Esophagus squamous epithelium (tissue), 5 donors: ENCODE results near the gene PARM1. TPM values are rescaled to one million over a fixed set of nuclear protein-coding genes. Genes with fewer than 3 reads are reported as not detected.

Experiments
- DNase-seq: peaks from one replicate; lab custom pipeline; 2025; lab: John Stamatoyannopoulos, UW
- H3K27ac ChIP-seq, 4 donors: fragments of 200-600 bp; sonication (generic); one replicate each; pipeline ENCODE4 v1.5.1; 2016 to 2019; ENCODE audit warnings: mild to moderate bottlenecking in 1 of 4
- H3K27me3 ChIP-seq, 4 donors: fragments of 200-600 bp; sonication (generic); 1 replicate in 3 of 4; 2 replicates in 1 of 4; pipeline versions ENCODE4 v1.5.1 to v1.6.0; 2017 to 2021; ENCODE audit warnings: antibody characterized with exemption in 1 of 4
- H3K36me3 ChIP-seq, 3 donors: fragments of 200-600 bp; sonication (generic); one replicate each; pipeline ENCODE4 v1.5.1; 2016 to 2019
- H3K4me1 ChIP-seq, 3 donors: fragments of 200-600 bp; sonication (generic); one replicate each; pipeline ENCODE4 v1.5.1; 2017 to 2019
- H3K4me3 ChIP-seq, 4 donors: fragments of 200-600 bp; sonication (generic); 1 replicate in 3 of 4; 2 replicates in 1 of 4; pipeline ENCODE4 v1.5.1; 2016 to 2019; ENCODE audit warnings: mild to moderate bottlenecking in 2 of 4, moderate library complexity in 1 of 4
- H3K9me3 ChIP-seq, 3 donors: fragments of 200-600 bp; sonication (generic); one replicate each; pipeline ENCODE4 v1.5.1; 2016 to 2019
- POLR2A ChIP-seq, 4 donors: fragments of 450-650 bp; IDR thresholded peaks; one replicate each; pipeline ENCODE4 v1.6.1; 2017; ENCODE audit warnings: antibody characterized with exemption in 4 of 4, mild to moderate bottlenecking in 4 of 4, moderate library complexity in 3 of 4
- WGBS, 2 donors: methylation state at CpG; one replicate each; pipeline ENCODE4 v1.1.5; 2018; 5-methylcytosine and 5-hydroxymethylcytosine counted together
- intact Hi-C: fragments of 100-400 bp; cut with DNase I; formaldehyde crosslinking; loops from one replicate; pipeline ENCODE4 v1.15.0; 2022
- total RNA-seq, 4 donors: library from RNA; depleted of rRNA; stranded (reverse); fragments of >200 nt; gene quantifications; one replicate each; pipeline ENCODE4 v1.1.0, GENCODE V29; 2016
- TF ChIP-seq, protein P1 (sequence below), 6 experiments: fragments of 450-650 bp in 4 of 6; fragments of 200-600 bp in 2 of 6; sonication (generic) in 2 of 6; IDR thresholded peaks; one replicate each; pipeline ENCODE4 v1.5.1; 2016 to 2019; ENCODE audit warnings: antibody characterized with exemption in 6 of 6, mild to moderate bottlenecking in 4 of 6, moderate library complexity in 4 of 6
- donor health status: DM: yes; HTN: yes; CAD: no.

Gene PARM1
- total RNA-seq, 4 donors from 2014 or later: 1.9 to 10.3 (median 4.4) TPM

DNA sequence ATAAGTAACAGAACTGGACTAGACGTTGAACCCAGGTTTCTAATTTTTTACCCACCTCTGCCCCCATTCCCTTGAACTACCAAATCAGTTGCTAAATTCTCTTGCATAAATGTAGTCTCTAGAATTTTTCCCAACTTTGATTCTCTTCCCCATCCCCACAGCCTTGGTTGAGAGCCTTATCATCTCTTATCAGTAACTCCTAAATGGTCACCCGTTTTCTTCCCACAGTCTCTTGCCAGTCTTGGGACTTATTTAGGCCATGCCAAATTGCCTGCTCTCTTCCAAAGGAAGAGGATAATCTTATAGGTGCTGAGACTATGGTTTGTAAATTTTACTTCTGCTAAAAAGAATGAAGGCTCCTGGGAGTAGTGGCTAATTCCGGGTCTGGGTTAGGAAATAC, 13.3 kb downstream of the PARM1 start:
- Histone ChIP-seq H3K36me3 (no peaks in the 10 kb centered on the region), H3K9me3 (no peaks in the 10 kb centered on the region), H3K4me1 (no peaks in the 10 kb centered on the region), H3K27me3 (no peaks in the 10 kb centered on the region), H3K4me3 (no peak overlapping the region), H3K27ac (no peak overlapping the region)
- TF ChIP-seq POLR2A (IDR thresholded peaks at IDR 0.05): no peak
- TF ChIP-seq, protein P1, sequence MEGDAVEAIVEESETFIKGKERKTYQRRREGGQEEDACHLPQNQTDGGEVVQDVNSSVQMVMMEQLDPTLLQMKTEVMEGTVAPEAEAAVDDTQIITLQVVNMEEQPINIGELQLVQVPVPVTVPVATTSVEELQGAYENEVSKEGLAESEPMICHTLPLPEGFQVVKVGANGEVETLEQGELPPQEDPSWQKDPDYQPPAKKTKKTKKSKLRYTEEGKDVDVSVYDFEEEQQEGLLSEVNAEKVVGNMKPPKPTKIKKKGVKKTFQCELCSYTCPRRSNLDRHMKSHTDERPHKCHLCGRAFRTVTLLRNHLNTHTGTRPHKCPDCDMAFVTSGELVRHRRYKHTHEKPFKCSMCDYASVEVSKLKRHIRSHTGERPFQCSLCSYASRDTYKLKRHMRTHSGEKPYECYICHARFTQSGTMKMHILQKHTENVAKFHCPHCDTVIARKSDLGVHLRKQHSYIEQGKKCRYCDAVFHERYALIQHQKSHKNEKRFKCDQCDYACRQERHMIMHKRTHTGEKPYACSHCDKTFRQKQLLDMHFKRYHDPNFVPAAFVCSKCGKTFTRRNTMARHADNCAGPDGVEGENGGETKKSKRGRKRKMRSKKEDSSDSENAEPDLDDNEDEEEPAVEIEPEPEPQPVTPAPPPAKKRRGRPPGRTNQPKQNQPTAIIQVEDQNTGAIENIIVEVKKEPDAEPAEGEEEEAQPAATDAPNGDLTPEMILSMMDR (IDR thresholded peaks at IDR 0.05): no peak
- intact Hi-C loops: no loop called here
- WGBS, 2 donors: 80 to 86% methylated on average over 3 of the region's 3 CpGs
- DNase-seq: no peak

DNA sequence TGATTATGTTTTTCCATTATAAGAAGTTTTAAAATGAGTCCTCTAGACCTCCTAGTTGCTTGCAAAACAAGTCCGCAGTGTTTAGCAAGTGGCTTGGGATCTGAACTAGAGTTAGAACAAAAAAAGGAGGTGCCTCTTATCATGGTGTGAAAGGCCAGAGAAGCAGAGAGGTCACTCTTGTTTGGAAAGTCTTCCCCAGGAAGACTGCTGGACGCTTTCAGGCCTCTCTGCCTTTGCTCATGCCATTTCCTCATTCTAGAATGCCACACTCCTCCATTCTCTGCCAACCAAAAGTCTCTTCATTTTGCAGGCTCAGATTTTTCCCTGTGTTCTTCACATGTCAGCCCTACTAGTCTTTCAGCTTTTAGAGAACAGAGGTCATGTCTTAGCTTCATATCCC, 14.9 kb downstream of the PARM1 start:
- H3K9me3 ChIP-seq: no peaks in the 10 kb centered on the region
- TF ChIP-seq POLR2A (IDR thresholded peaks at IDR 0.05): no peak
- TF ChIP-seq, protein P1 (IDR thresholded peaks at IDR 0.05): no peak
- no peak overlapping the region for H3K4me3 ChIP-seq
- no peaks in the 10 kb centered on the region for H3K4me1 ChIP-seq
- no peak overlapping the region for H3K27ac ChIP-seq
- no peaks in the 10 kb centered on the region for H3K27me3 ChIP-seq
- no peak for DNase-seq
- WGBS, 2 donors: 78 to 91% methylated on average over 2 of the region's 2 CpGs
- no peaks in the 10 kb centered on the region for H3K36me3 ChIP-seq
- intact Hi-C loops: no loop called here

DNA sequence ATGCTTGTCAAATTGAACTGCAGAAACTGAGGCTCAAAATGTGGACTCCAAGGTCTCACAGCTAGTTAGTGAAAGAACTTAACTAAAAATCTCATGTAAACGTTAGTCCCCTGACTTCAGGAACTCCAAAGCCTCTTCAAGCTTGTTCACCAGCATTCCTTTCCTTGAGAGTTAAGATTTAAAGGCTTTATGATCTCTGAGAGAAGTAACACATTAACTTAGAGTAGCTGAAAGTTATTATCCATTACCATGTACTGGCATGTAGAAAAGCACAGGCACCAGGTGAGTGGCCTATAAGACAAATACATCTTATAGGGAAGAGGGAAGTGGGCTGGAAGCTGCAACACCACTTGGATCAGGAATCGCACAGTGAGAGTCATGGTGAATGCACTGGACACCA, 15.3 kb downstream of the PARM1 start:
- DNase-seq: no peak
- intact Hi-C loops: no loop called here
- TF ChIP-seq, protein P1 (IDR thresholded peaks at IDR 0.05): no peak
- no peak for TF ChIP-seq POLR2A (IDR thresholded peaks at IDR 0.05)
- H3K27me3 ChIP-seq: no peaks in the 10 kb centered on the region
- H3K9me3 ChIP-seq: no peaks in the 10 kb centered on the region
- no peak overlapping the region for H3K27ac ChIP-seq
- 62 to 73% methylated on average over 2 of the region's 2 CpGs for WGBS, 2 donors
- H3K4me3 ChIP-seq: no peak overlapping the region
- no peaks in the 10 kb centered on the region for H3K4me1 ChIP-seq
- H3K36me3 ChIP-seq: no peaks in the 10 kb centered on the region

DNA sequence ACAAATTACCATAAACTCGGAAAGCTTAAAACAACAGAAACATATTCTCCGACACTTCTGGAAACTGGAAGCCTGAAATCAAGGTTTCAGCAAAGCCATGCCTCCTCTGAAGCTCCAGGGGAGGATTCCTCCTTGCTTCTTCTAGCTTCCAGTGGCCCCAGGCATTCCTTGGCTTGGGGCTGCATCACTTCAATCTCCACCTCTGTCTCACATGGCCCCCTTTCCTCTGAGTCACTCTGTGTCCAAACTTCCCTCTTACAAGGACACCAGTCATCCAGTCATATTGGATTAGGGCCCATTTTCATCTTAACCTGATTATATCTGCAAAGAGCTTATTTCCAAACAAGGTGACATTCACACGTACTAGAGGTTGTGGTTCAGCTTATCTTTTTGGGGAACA, 17.3 kb downstream of the PARM1 start:
- no peaks in the 10 kb centered on the region for H3K4me1 ChIP-seq
- no peaks in the 10 kb centered on the region for H3K27me3 ChIP-seq
- H3K4me3 ChIP-seq: no peak overlapping the region
- intact Hi-C loops: no loop called here
- no peaks in the 10 kb centered on the region for H3K9me3 ChIP-seq
- DNase-seq: no peak
- H3K36me3 ChIP-seq: no peaks in the 10 kb centered on the region
- TF ChIP-seq, protein P1 (IDR thresholded peaks at IDR 0.05): no peak
- TF ChIP-seq POLR2A (IDR thresholded peaks at IDR 0.05): no peak
- 69 to 86% methylated on average over 3 of the region's 3 CpGs for WGBS, 2 donors
- no peak overlapping the region for H3K27ac ChIP-seq

GRCh38 chr4:74950882-74951281, 18.0 kb downstream of the PARM1 start:
- Histone ChIP-seq H3K4me3 (no peak overlapping the region), H3K27me3 (no peaks in the 10 kb centered on the region), H3K36me3 (no peaks in the 10 kb centered on the region), H3K9me3 (no peaks in the 10 kb centered on the region), H3K4me1 (no peaks in the 10 kb centered on the region), H3K27ac (no peak overlapping the region)
- 61 to 92% methylated on average over 5 of the region's 5 CpGs for WGBS, 2 donors
- TF ChIP-seq, protein P1 (IDR thresholded peaks at IDR 0.05): no peak
- TF ChIP-seq POLR2A (IDR thresholded peaks at IDR 0.05): no peak
- DNase-seq: no peak
- intact Hi-C loops: no loop called here
